ENCODE data around the gene ITGB1BP1.

The ITGB1BP1 gene

DNA sequence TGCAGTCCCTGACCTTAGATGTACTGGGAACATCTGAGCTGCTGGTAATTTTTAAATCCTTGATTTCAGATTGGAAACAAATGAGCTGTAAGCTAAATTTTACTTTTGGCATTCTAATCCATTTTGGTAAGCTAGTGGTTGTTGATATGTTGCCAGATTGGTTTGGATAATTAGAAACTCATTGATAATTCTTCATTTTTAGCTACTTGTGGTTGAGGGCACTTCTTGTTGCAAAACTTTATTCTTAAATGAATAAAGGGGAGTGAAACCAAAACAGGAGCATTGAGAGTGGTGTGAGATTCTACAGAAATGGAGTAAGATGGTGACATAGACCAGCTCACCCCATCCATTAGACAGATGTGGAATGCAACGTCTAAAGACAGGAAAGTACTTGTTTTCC is 64.5 kb downstream of the ITGB1BP1 start:
- no peak for DNase-seq (ENCODE audit: low read depth)

DNA sequence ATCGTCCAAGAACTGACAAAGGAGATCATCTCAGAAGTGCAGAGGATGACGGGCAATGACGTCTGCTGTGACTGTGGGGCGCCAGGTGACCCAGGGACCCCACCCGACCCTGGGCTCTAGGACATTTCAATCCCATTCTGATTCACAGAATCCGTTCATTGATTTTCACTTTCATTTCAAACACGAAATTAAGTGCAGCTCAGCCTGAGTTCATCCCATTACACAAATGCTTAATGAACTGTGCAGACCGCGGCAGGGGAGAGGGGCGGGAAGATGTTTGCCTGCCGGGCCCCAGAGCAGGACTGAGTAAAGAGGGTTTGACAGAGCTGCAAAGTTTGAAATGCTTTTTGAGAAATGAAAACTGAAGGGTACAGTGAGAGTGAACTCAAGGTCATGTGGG is 67.1 kb downstream of the ITGB1BP1 start:
- no peak for DNase-seq (ENCODE audit: low read depth)
- TF ChIP-seq, protein P1, sequence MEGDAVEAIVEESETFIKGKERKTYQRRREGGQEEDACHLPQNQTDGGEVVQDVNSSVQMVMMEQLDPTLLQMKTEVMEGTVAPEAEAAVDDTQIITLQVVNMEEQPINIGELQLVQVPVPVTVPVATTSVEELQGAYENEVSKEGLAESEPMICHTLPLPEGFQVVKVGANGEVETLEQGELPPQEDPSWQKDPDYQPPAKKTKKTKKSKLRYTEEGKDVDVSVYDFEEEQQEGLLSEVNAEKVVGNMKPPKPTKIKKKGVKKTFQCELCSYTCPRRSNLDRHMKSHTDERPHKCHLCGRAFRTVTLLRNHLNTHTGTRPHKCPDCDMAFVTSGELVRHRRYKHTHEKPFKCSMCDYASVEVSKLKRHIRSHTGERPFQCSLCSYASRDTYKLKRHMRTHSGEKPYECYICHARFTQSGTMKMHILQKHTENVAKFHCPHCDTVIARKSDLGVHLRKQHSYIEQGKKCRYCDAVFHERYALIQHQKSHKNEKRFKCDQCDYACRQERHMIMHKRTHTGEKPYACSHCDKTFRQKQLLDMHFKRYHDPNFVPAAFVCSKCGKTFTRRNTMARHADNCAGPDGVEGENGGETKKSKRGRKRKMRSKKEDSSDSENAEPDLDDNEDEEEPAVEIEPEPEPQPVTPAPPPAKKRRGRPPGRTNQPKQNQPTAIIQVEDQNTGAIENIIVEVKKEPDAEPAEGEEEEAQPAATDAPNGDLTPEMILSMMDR (IDR thresholded peaks at IDR 0.05; ENCODE audit: control insufficient read depth, extremely low read depth, insufficient read depth): no peak
- H3K4me3 ChIP-seq (ENCODE audit: low read depth, low read length): no peak overlapping the region

More for the DNA sequence above, 64.5 kb downstream of the ITGB1BP1 start:
- no peak overlapping the region for H3K4me3 ChIP-seq (ENCODE audit: low read depth, low read length)
- TF ChIP-seq, protein P1 (IDR thresholded peaks at IDR 0.05; ENCODE audit: control insufficient read depth, extremely low read depth, insufficient read depth): no peak

DNA sequence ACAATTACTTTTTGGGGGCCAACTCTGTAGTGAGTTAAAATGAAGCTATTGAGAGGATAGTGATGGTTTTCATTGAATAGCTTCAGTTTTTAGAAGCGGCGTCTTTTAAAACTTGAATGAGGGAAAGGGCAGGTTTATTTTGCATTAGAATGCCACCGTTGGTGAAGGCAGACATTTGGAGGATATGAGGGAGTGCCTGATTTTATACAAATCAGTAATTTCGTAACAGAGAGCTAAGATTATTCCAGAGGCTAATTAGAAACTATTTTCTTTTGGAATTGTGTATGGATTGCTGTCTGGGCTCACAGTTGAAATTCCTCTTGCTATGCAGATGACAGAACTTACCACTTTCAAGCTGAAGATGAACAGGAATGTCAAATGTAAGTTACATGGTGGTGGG is 67.6 kb downstream of the ITGB1BP1 start:
- no peak for DNase-seq (ENCODE audit: low read depth)
- TF ChIP-seq, protein P1 (IDR thresholded peaks at IDR 0.05; ENCODE audit: control insufficient read depth, extremely low read depth, insufficient read depth): no peak
- H3K4me3 ChIP-seq (ENCODE audit: low read depth, low read length): no peak overlapping the region

DNA sequence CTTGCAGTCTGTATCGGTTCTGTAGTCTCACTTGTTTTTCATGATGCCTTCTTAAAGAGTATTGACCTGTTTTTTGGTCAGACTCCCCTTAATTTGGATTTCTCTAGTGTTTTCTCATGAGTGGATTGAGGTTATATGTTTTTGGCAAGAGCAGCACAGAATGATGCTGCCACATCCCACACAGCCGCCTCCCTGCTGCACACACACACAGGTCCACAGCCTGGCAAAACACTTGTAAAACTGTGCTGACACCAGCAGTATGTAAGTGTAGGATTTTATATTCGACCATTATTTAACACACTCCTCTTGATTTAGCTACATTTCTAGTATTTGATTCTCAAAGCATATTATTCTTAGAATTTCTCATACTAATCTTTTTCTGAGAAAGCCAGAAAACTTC is 68.1 kb downstream of the ITGB1BP1 start:
- no peak overlapping the region for H3K4me3 ChIP-seq (ENCODE audit: low read depth, low read length)
- DNase-seq (ENCODE audit: low read depth): no peak
- TF ChIP-seq, protein P1 (IDR thresholded peaks at IDR 0.05; ENCODE audit: control insufficient read depth, extremely low read depth, insufficient read depth): no peak

DNA sequence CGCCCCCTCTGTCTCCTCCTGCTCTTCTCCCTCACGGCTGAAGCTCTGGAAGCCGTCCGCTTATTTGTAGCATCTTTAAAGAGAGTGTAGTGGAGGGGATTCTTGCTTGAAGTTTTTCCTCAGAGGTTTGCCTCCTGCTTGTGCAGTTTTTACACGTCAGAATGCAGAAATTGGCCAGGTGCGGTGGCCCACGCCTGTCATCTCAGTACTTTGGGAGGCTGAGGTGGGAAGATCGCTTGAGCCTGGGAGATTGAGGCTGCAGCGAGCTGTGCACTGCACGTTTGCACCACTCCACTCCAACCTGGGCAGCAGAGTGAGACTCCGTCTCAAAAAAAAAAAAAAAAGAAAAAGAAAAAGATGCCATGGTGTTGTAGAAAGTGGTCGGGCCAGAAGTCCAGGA is 69.0 kb downstream of the ITGB1BP1 start:
- DNase-seq (ENCODE audit: low read depth): no peak
- no peak overlapping the region for H3K4me3 ChIP-seq (ENCODE audit: low read depth, low read length)
- TF ChIP-seq, protein P1 (IDR thresholded peaks at IDR 0.05; ENCODE audit: control insufficient read depth, extremely low read depth, insufficient read depth): no peak

Data from LNCaP clone FGC (cell line).